KMS-11 (cell line): ENCODE data around the gene ECM2.
"Not testable (repeated sequence)": the region's sequence is repeated elsewhere in the genome, so short reads cannot be mapped to it uniquely, and the experiment has no call there.

Experiments used
- H2AFZ ChIP-seq: fragments of 200-600 bp; sonication (generic); 2 replicates; pipeline ENCODE4 v1.6.1; 2016; ENCODE audit warnings: antibody characterized with exemption, mixed run types, low read depth
- H3K27ac ChIP-seq: fragments of 200-600 bp; sonication (generic); 2 replicates; pipeline ENCODE4 v1.6.1; 2016; ENCODE audit warnings: mild to moderate bottlenecking, mixed run types
- H3K27me3 ChIP-seq: fragments of 200-600 bp; sonication (generic); 2 replicates; pipeline ENCODE4 v1.6.1; 2017; ENCODE audit warnings: mild to moderate bottlenecking, low read depth, mixed run types, moderate library complexity; ENCODE audit not compliant: insufficient read depth
- H3K36me3 ChIP-seq: fragments of 200-600 bp; sonication (generic); 2 replicates; pipeline ENCODE4 v1.6.1; 2017; ENCODE audit warnings: mild to moderate bottlenecking, mixed run types; ENCODE audit not compliant: insufficient read depth
- H3K4me1 ChIP-seq: fragments of 200-600 bp; sonication (generic); 2 replicates; pipeline ENCODE4 v1.6.1; 2016; ENCODE audit warnings: mild to moderate bottlenecking, low read depth, mixed run types; ENCODE audit not compliant: poor library complexity, severe bottlenecking
- H3K4me2 ChIP-seq: fragments of 200-600 bp; sonication (generic); 2 replicates; pipeline ENCODE4 v1.7.0; 2016; ENCODE audit warnings: mild to moderate bottlenecking, mixed run types
- H3K4me3 ChIP-seq: fragments of 200-600 bp; sonication (generic); IDR thresholded peaks from 2 replicates; pipeline ENCODE4 v1.6.1; 2017; ENCODE audit warnings: low read depth, low read length, mixed read lengths; ENCODE audit not compliant: insufficient read depth
- H3K79me2 ChIP-seq: fragments of 200-600 bp; sonication (generic); 2 replicates; pipeline ENCODE4 v1.6.1; 2016; ENCODE audit warnings: low read depth, mixed run types; ENCODE audit not compliant: insufficient read depth
- H3K9ac ChIP-seq: fragments of 200-600 bp; sonication (generic); 2 replicates; pipeline ENCODE4 v1.6.1; 2016; ENCODE audit warnings: mild to moderate bottlenecking, mixed run types
- H4K20me1 ChIP-seq: fragments of 200-600 bp; sonication (generic); 2 replicates; pipeline ENCODE4 v1.6.1; 2016; ENCODE audit warnings: mild to moderate bottlenecking, mixed run types; ENCODE audit not compliant: insufficient read depth
- TF ChIP-seq, protein P1 (sequence below): fragments of 200-600 bp; sonication (generic); conservative IDR thresholded peaks from 2 replicates; pipeline ENCODE4 v1.6.1; 2017; ENCODE audit warnings: low read depth, mild to moderate bottlenecking, antibody characterized with exemption, low read length, moderate library complexity, mixed read lengths

Gene ECM2

DNA sequence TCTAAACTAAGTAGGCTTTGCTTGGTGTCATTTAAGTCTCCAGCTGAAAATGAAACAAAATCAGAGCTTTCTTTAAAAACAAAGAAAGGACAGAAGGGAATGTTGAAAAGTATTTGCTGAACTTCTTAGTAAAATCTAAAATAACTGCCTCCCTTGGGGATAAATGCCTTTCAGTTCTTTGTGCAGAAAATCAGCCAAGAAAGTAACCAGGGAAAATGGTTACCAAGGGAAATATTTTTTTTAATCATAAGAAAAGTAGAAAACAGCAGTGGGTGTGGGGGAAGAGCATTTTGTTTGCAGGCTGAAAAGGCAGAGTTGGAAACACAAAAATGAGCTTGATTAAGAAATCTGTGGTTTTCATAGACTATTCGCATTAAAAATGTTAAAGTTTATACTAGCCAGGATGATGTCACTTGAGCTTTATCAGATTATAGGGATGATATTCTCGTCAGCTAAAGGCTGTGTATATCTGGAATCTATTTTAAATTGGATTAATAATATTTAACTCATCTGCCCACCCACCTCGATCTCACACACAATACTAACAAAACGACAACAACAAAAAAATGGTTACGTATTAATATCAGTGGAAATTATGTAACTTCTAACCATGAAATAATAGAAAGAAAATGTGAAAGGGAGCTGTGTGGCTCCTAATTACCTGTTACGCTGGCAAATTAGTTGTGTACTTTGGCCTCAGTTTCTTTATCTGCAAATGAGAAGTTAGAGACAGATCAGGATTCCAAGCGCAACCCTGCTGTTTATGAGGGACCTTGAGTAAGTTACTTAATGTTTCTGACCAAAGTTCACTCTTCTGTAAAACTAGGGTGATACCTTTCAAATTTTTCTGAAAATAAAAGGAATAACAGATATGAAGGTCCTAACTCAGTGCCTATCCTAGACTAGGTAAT lies at the start of gene ECM2:
ECM2 (minus strand) TSS at position 51 of the 911 bp plus-strand sequence. CDS start 13,124 bp downstream, outside the sequence.
- H3K4me2 ChIP-seq: peak within 1 kb of the TSS; percentile 70
- peak within 1 kb of the TSS; percentile 6; the same call in 1 of the 2 replicates for H2AFZ ChIP-seq
- H3K27me3 ChIP-seq: no peaks in the 10 kb centered on the region
- TF ChIP-seq, protein P1, sequence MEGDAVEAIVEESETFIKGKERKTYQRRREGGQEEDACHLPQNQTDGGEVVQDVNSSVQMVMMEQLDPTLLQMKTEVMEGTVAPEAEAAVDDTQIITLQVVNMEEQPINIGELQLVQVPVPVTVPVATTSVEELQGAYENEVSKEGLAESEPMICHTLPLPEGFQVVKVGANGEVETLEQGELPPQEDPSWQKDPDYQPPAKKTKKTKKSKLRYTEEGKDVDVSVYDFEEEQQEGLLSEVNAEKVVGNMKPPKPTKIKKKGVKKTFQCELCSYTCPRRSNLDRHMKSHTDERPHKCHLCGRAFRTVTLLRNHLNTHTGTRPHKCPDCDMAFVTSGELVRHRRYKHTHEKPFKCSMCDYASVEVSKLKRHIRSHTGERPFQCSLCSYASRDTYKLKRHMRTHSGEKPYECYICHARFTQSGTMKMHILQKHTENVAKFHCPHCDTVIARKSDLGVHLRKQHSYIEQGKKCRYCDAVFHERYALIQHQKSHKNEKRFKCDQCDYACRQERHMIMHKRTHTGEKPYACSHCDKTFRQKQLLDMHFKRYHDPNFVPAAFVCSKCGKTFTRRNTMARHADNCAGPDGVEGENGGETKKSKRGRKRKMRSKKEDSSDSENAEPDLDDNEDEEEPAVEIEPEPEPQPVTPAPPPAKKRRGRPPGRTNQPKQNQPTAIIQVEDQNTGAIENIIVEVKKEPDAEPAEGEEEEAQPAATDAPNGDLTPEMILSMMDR: no peak
- H3K27ac ChIP-seq: peak within 1 kb of the TSS; percentile 40; the same call in 1 of the 2 replicates
- no peaks in the 10 kb centered on the region for H4K20me1 ChIP-seq
- no peaks in the 10 kb centered on the region for H3K79me2 ChIP-seq
- no peak within 1 kb of the TSS for H3K4me3 ChIP-seq
- no peak within 1 kb of the TSS; the same call in 1 of the 2 replicates for H3K9ac ChIP-seq
- H3K4me1 ChIP-seq: peaks cover 29% of the 10 kb centered on the region
- no peaks in the 10 kb centered on the region for H3K36me3 ChIP-seq

DNA sequence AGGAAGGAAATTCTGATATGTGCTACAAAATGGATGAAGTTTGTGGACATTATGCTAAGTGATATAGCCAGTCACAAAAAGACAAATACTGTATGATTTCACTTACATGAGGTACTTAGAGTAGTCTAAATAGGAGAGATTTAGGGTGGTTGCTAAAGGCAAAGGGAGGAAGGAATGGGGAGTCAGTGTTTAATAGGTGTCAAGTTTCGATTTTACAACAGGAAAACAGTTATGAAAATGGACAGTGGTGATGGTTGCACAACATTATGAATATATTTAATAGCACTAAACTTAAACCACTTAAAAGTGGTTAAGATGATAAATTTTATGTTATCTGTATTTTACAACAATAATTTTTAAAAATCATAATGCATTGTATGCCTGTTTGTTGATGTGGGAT lies 40.4 kb upstream of the ECM2 start:
- Histone ChIP-seq H3K36me3 (no peaks in the 10 kb centered on the region), H3K4me1 (no peaks in the 10 kb centered on the region), H4K20me1 (no peaks in the 10 kb centered on the region), H2AFZ (no peak overlapping the region), H3K27ac (no peak overlapping the region), H3K4me2 (no peak overlapping the region), H3K4me3 (no peak overlapping the region), H3K79me2 (no peaks in the 10 kb centered on the region), H3K9ac (no peak overlapping the region), H3K27me3 (no peaks in the 10 kb centered on the region)
- TF ChIP-seq, protein P1: no peak

DNA sequence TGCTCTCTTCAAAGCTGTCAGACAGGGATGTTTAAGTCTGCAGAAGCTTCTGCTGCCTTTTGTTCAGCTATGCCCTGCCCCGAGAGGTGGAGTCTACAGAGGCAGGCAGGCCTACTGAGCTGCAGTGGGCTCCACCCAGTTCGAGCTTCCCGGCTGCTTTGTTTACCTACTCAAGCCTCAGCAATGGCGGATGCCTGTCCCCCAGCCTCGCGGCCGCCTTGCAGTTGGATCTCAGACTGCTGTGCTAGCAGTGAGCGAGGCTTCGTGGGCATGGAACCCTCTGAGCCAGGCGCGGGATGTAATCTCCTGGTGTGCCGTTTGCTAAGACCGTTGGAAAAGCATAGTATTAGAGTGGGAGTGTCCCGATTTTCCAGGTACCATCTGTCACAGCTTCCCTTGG lies 37.8 kb upstream of the ECM2 start:
- not testable (repeated sequence) for H2AFZ ChIP-seq, H3K79me2 ChIP-seq, H3K9ac ChIP-seq, H3K4me3 ChIP-seq, H3K4me1 ChIP-seq, H3K27me3 ChIP-seq, H3K36me3 ChIP-seq, H3K27ac ChIP-seq, H3K4me2 ChIP-seq, H4K20me1 ChIP-seq

DNA sequence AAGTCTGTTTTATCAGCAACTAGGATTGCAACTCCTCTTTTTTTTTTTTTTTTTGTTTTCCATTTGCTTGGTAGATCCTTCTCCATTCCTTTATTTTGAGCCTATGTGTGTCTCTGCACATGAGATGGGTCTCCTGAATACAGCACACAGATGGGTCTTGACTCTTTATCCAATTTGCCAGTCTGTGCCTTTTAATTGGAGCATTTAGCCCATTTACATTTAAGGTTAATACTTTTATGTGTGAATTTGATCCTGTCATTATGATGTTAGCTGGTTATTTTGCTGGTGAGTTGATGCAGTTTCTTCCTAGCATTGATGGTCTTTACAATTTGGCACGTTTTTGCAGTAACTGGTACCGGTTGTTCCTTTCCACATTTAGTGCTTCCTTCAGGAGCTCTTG lies 36.1 kb upstream of the ECM2 start:
- H3K36me3 ChIP-seq, H2AFZ ChIP-seq, H3K4me2 ChIP-seq, H3K9ac ChIP-seq, H3K4me1 ChIP-seq, H3K79me2 ChIP-seq, H3K4me3 ChIP-seq, H3K27me3 ChIP-seq, H4K20me1 ChIP-seq, H3K27ac ChIP-seq: not testable (repeated sequence)

DNA sequence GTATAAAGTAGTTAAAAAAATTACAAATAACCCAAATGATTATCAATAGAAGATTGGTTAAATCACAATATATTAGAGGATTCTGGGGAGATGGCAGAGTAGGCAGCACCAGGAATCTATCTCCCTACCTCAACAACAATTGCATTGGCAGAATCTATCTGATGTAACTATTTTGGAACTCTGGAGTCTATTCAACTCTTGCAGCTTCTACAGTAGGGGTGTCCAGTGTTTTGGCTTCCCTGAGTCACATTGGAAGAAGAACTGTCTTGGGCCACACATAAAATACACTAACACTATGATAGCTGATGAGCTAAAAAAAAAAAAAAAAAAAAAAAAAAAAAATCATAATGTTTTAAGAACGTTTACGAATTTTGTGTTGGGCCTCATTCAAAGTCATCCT lies 29.2 kb upstream of the ECM2 start:
- no peaks in the 10 kb centered on the region for H3K27me3 ChIP-seq
- H3K27ac ChIP-seq: no peak overlapping the region
- no peak overlapping the region for H2AFZ ChIP-seq
- H3K4me3 ChIP-seq: no peak overlapping the region
- no peaks in the 10 kb centered on the region for H3K36me3 ChIP-seq
- H3K79me2 ChIP-seq: no peaks in the 10 kb centered on the region
- no peaks in the 10 kb centered on the region for H3K4me1 ChIP-seq
- no peaks in the 10 kb centered on the region for H4K20me1 ChIP-seq
- no peak overlapping the region for H3K9ac ChIP-seq
- no peak overlapping the region for H3K4me2 ChIP-seq
- TF ChIP-seq, protein P1: no peak
